Measurements from ENCODE around the gene SORCS2. TPM values are rescaled to one million over a fixed set of nuclear protein-coding genes. Genes with fewer than 3 reads are reported as not detected.

The SORCS2 gene
- total RNA-seq, 6 experiments from 2014 or later = 0.18 to 6.2 (median 3.1) TPM

- H3K9me3 ChIP-seq = no peaks in the 10 kb centered on the region
- no peak overlapping the region for H3K27ac ChIP-seq
- H3K27me3 ChIP-seq = no peaks in the 10 kb centered on the region
- WGBS (ENCODE audit: insufficient coverage, low coverage, low lambda C conversion rate, missing lambda C conversion rate) = 83% methylated on average over 11 of the region's 21 CpGs
- no peak for DNase-seq
- H3K36me3 ChIP-seq = no peaks in the 10 kb centered on the region
- H3K4me1 ChIP-seq = no peaks in the 10 kb centered on the region
- no peak overlapping the region for H3K4me3 ChIP-seq
- no peak for ATAC-seq
- intact Hi-C loops (cut with DNase I) = no loop called here
- TF ChIP-seq CTCF (IDR thresholded peaks at IDR 0.05) = no peak
- TF ChIP-seq POLR2A (IDR thresholded peaks at IDR 0.05) = no peak
These were observed 562.4 kb downstream of the SORCS2 start for GRCh38 chr4:7754565-7755262.

GRCh38 chr4:7755561-7755960, 563.2 kb downstream of the SORCS2 start:
- TF ChIP-seq CTCF (IDR thresholded peaks at IDR 0.05) (no peak), POLR2A (IDR thresholded peaks at IDR 0.05) (no peak)
- intact Hi-C loops (cut with DNase I) = no loop called here
- H3K4me3 ChIP-seq = no peak overlapping the region
- WGBS (ENCODE audit: insufficient coverage, low coverage, low lambda C conversion rate, missing lambda C conversion rate) = 80% methylated on average over 2 of the region's 16 CpGs
- H3K27me3 ChIP-seq = no peaks in the 10 kb centered on the region
- H3K4me1 ChIP-seq = no peaks in the 10 kb centered on the region
- H3K27ac ChIP-seq = no peak overlapping the region
- no peaks in the 10 kb centered on the region for H3K9me3 ChIP-seq
- ATAC-seq = no peak
- DNase-seq = peak in 1 of 3 donors; percentile 43
- no peaks in the 10 kb centered on the region for H3K36me3 ChIP-seq

- no peaks in the 10 kb centered on the region for H3K4me1 ChIP-seq
- H3K4me3 ChIP-seq = no peak overlapping the region
- DNase-seq = peak in 1 of 3 donors; percentile 46
- WGBS (ENCODE audit: insufficient coverage, low coverage, low lambda C conversion rate, missing lambda C conversion rate) = 82% methylated on average over 4 of the region's 14 CpGs
- no peaks in the 10 kb centered on the region for H3K27me3 ChIP-seq
- H3K36me3 ChIP-seq = no peaks in the 10 kb centered on the region
- intact Hi-C loops (cut with DNase I) = no loop called here
- ATAC-seq = no peak
- no peaks in the 10 kb centered on the region for H3K9me3 ChIP-seq
- TF ChIP-seq POLR2A (IDR thresholded peaks at IDR 0.05) = no peak
- no peak for TF ChIP-seq CTCF (IDR thresholded peaks at IDR 0.05)
- no peak overlapping the region for H3K27ac ChIP-seq
These were observed 563.7 kb downstream of the SORCS2 start for GRCh38 chr4:7756071-7756470.

GRCh38 chr4:7756561-7757355, 564.4 kb downstream of the SORCS2 start:
- no peak overlapping the region for H3K4me3 ChIP-seq
- no peaks in the 10 kb centered on the region for H3K36me3 ChIP-seq
- no peak overlapping the region for H3K27ac ChIP-seq
- WGBS (ENCODE audit: insufficient coverage, low coverage, low lambda C conversion rate, missing lambda C conversion rate) = no CpG with 5 or more reads among the region's 32 CpGs
- no peaks in the 10 kb centered on the region for H3K4me1 ChIP-seq
- intact Hi-C loops (cut with DNase I) = no loop called here
- DNase-seq (no peak), ATAC-seq (no peak)
- no peaks in the 10 kb centered on the region for H3K27me3 ChIP-seq
- TF ChIP-seq POLR2A (IDR thresholded peaks at IDR 0.05) (no peak), CTCF (IDR thresholded peaks at IDR 0.05) (no peak)
- H3K9me3 ChIP-seq = no peaks in the 10 kb centered on the region

Data from right lobe of liver (tissue), 6 donors.